ENCODE measurements around the gene SSTR4. TPM values are rescaled to one million over a fixed set of nuclear protein-coding genes. Genes with fewer than 3 reads are reported as not detected.

SSTR4 gene
- total and polyA plus RNA-seq, 2 donors (not counting 3 experiments of a cell fraction or from before 2014, with no cell fraction given): not detected

- ChIA-PET POLR2A (no interaction called here), CTCF (no interaction called here)
- H4K20me1 ChIP-seq (replicated peaks; ENCODE audit: control insufficient read depth, extremely low read depth, insufficient read depth, low read length): no peaks in the 10 kb centered on the region
- intact Hi-C loops (cut with micrococcal nuclease) (no loop called here), dilution Hi-C loops (cut with MboI; ENCODE audit: extremely low pct_ligation_motif_present, low sequenced_read_pairs) (no loop called here)
- TF ChIP-seq GATA2 (IDR thresholded peaks at IDR 0.05; ENCODE audit: insufficient read depth, insufficient read length, low read depth, low read length) (no peak), MYC (IDR thresholded peaks at IDR 0.05; ENCODE audit: low read depth, low read length) (no peak), EZH2 (IDR thresholded peaks at IDR 0.05; ENCODE audit: borderline replicate concordance, low read depth, low read length, severe bottlenecking) (no peak), POLR2A (IDR thresholded peaks at IDR 0.05; ENCODE audit: low read depth, low read length) (no peak), JUN (IDR thresholded peaks at IDR 0.05; ENCODE audit: borderline replicate concordance, insufficient read depth, insufficient read length, low read depth) (no peak), CTCF (IDR thresholded peaks at IDR 0.05; ENCODE audit: extremely low read depth in 1 of 2, insufficient read depth in 1 of 2, low read depth in 1 of 2, low read length in 2 of 2) (no peak), FOS (IDR thresholded peaks at IDR 0.05; ENCODE audit: borderline replicate concordance, insufficient read depth, low read length) (no peak), POLR2AphosphoS5 (IDR thresholded peaks at IDR 0.05; ENCODE audit: insufficient read depth, low read depth, low read length) (no peak), MAX (IDR thresholded peaks at IDR 0.05; ENCODE audit: insufficient read depth, insufficient read length) (no peak)
- no TSS peak for BruUV-seq (replicated peaks)
- no peak for FAIRE-seq
- no peaks in the 10 kb centered on the region for H3K9me1 ChIP-seq (replicated peaks; ENCODE audit: control insufficient read depth, extremely low read depth, insufficient read depth, low read length)
- no peaks in the 10 kb centered on the region for H3K79me2 ChIP-seq (ENCODE audit: control insufficient read depth, insufficient read depth, low read length)
- H3K4me2 ChIP-seq (ENCODE audit: insufficient read depth, low read length): no peak overlapping the region
- no peak overlapping the region for H3K4me3 ChIP-seq (replicated peaks in 1 of 3; ENCODE audit: insufficient read depth in 1 of 3, low read depth in 1 of 3, low read length in 3 of 3)
- peaks cover under 1 to 2% of the 10 kb centered on the region in 2 experiments for H3K27me3 ChIP-seq (ENCODE audit: control insufficient read depth in 2 of 2, insufficient read depth in 2 of 2, low read length in 2 of 2)
- no peaks in the 10 kb centered on the region for H3K4me1 ChIP-seq (ENCODE audit: control insufficient read depth, extremely low read depth, insufficient read depth, low read length)
- no peak overlapping the region for H2AFZ ChIP-seq (ENCODE audit: low read depth, low read length)
- no peak overlapping the region for H3K27ac ChIP-seq (ENCODE audit: insufficient read depth, low read depth, low read length)
- H3K9me3 ChIP-seq (replicated peaks; ENCODE audit: control insufficient read depth, insufficient read depth, low read length): no peaks in the 10 kb centered on the region
- H3K9ac ChIP-seq (replicated peaks; ENCODE audit: extremely low read depth, insufficient read depth, low read length): no peak overlapping the region
- no peak for DNase-seq (ENCODE audit: low read depth, low spot score)
- no peaks in the 10 kb centered on the region for H3K36me3 ChIP-seq (ENCODE audit: control insufficient read depth in 2 of 2, extremely low read depth in 1 of 2, insufficient read depth in 2 of 2, low read length in 2 of 2)
These were observed 35.4 kb upstream of the SSTR4 start for GRCh38 chr20:22999756-23000155.
